Measurements from ENCODE around the gene FLACC1. TPM values are rescaled to one million over a fixed set of nuclear protein-coding genes. Genes with fewer than 3 reads are reported as not detected.

Gene FLACC1
- total and polyA plus RNA-seq, 2 experiments from 2014 or later = 0.10 to 0.27 TPM

- Histone ChIP-seq H3K79me2 (replicated peaks; ENCODE audit: insufficient read depth) (no peaks in the 10 kb centered on the region), H2AFZ (peak overlapping the region; percentile 76; the same call in 1 of the 2 replicates), H3K4me1 (ENCODE audit: insufficient read depth) (peaks cover 20% of the 10 kb centered on the region), H4K20me1 (replicated peaks; ENCODE audit: insufficient read depth) (no peaks in the 10 kb centered on the region), H3K9me2 (ENCODE audit: insufficient read depth) (0 out of 2 replicates have a peak, but pooled peaks cover under 1% of the 10 kb centered on the region), H3F3A (replicated peaks; ENCODE audit: low read depth) (no peaks in the 10 kb centered on the region), H3K4me2 (no peak overlapping the region), H3K36me3 (ENCODE audit: insufficient read depth) (no peaks in the 10 kb centered on the region), H3K4me3 (no peak overlapping the region), H3K27me3 (ENCODE audit: insufficient read depth) (no peaks in the 10 kb centered on the region), H3K27ac (ENCODE audit: low read depth) (peak overlapping the region; percentile 47; the same call in 1 of the 2 replicates)
- ATAC-seq = peak; percentile 86
- H3K4me3 Mint-ChIP-seq = no peak overlapping the region
- no peak overlapping the region for H3K27ac Mint-ChIP-seq
- peak; percentile 88 for DNase-seq (ENCODE audit: low spot score)
- peaks cover 26% of the 10 kb centered on the region for H3K4me1 Mint-ChIP-seq
- no peaks in the 10 kb centered on the region for H3K36me3 Mint-ChIP-seq (ENCODE audit: low read depth)
- H3K9me3 Mint-ChIP-seq = no peaks in the 10 kb centered on the region
- TF ChIP-seq EZH2phosphoT487 (IDR thresholded peaks at IDR 0.05; ENCODE audit: unreplicated experiment) (no peak), CREB1 (CRISPR knock-in tag; IDR thresholded peaks at IDR 0.05; ENCODE audit: low read depth) (no peak), CTCF (conservative IDR thresholded peaks at IDR 0.05; ENCODE audit: low read depth in 2 of 2) (no peak), ZNF114 (CRISPR knock-in tag; IDR thresholded peaks at IDR 0.05) (no peak), ZNF462 (CRISPR knock-in tag; IDR thresholded peaks at IDR 0.05) (no peak), STAT1 (IDR thresholded peaks at IDR 0.05; ENCODE audit: unreplicated experiment) (no peak), POLR2AphosphoS5 (IDR thresholded peaks at IDR 0.05; ENCODE audit: low read depth) (no peak), ETS1 (IDR thresholded peaks at IDR 0.05) (no peak), REST (IDR thresholded peaks at IDR 0.05; ENCODE audit: unreplicated experiment) (no peak), NANOG (IDR thresholded peaks at IDR 0.05; ENCODE audit: borderline replicate concordance) (no peak), EZH2 (IDR thresholded peaks at IDR 0.05; ENCODE audit: low read depth, unreplicated experiment) (no peak), JUNB (IDR thresholded peaks at IDR 0.05; ENCODE audit: unreplicated experiment) (no peak), ZNF331 (CRISPR knock-in tag; IDR thresholded peaks at IDR 0.05; ENCODE audit: low read depth) (no peak)
- peaks cover 10% of the 10 kb centered on the region for H3K27me3 Mint-ChIP-seq (ENCODE audit: insufficient read depth, low read depth, poor library complexity)
These were observed 102.9 kb downstream of the FLACC1 start for GRCh38 chr2:201254081-201254730.
